GM19238 (cell line): ENCODE data around the gene GP1BA.
A peak's percentile ranks its signal among the peaks of the same experiment; 100 is the strongest.

Experiments used
- DNase-seq: peaks from one replicate; pipeline ENCODE4 v3.0.0; 2011; ENCODE audit warnings: low spot score; ENCODE audit not compliant: insufficient read length

Gene GP1BA

DNA sequence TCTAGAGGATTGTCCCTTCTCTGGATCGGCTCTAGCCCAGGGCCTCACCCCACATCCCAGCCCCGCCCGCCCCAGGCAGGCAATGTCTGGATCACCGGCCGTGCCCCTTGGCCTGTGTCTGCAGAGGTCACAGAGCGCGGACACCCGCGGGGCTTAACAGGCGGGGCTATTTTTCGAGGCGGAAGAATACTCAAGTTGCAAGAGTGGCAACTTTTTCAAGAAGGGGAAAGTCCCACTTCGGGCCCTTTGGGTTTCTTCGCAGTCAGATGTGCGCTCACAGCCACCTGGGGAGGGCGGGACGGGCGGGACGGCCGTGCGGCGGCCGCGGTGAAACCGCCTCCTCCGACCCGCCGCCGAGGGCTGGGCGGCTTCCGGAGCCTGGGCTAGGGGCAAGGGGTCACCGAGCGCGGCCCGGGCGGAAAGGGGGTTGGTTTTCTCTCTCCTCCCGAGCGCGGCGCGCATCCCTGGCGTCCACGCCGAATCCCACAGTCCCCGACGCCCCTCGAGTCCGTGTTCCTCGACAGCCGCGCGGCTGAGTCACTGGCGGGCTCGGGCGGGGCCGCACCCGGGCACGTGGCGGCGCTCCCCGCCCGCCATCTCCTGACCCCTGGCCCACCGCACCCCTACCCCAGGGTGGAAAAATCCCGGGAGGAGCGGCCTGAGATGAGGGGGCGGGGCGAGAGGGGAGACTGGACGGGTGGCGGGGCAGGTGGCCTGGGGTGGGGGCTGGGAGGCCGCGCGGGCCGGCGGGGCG lies 17.4 kb downstream of the GP1BA start:
- peak; percentile 84 for DNase-seq

DNA sequence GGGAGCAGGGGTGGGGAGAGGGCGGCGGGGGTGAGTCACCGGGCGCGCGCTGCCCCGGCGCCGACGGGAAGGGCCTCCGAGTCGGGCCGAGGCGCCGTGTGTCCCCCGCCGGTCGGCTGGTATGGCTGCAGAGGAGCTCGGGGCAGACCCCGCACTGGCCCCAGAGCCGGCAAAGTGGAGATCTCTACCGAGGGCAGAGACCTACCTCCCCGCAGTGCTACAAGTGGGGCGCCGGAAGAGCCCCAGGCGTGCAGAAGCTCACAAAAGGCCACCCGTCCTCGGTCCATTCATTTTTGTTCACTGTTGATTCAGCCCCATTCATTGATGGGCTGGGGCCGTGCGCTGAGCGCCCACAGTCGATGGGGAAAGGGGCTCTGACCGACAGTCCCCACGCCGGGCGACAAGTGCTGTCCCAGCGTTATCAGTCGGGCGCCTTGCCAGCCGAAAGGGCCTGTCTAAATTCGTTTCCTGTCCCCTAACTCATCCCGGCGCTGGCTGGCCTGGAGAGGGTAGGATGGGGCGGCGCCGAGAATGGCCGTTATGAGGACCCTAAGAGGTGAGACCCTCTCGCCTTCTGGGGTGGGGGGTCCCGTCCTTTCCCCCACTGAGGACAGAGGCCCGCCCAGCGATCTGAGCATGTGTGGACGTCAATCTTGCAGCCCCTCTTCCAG lies 18.1 kb downstream of the GP1BA start:
- DNase-seq, result no peak

DNA sequence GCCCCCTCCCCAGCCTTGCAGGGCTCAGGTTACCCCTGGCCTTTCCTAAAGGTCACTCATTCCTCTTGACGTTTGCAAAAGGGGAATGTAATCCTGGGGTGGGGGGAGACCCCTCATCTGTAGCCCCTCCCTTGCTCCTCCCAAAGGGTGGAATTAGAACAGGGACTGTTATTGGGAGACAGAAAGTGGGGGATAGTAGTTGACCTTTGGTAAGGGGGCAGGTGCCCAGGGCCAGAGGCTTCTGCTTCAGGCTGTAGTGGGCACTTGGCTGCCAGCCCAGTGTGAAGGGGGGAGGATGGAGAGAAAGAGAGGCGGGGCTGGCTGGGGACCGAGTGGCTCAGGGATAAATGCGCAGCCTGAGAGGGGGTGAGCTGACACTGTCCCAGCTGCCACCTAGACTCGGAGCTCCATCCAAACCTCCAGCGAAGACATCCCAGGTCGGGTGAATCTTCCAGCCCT lies 18.7 kb downstream of the GP1BA start, which contains the start of gene ENO3:
Gene ENO3, plus strand, starts transcription at position 374 of the 459 bp plus-strand sequence. CDS start 711 bp downstream, outside the sequence.
- DNase-seq, result no peak

DNA sequence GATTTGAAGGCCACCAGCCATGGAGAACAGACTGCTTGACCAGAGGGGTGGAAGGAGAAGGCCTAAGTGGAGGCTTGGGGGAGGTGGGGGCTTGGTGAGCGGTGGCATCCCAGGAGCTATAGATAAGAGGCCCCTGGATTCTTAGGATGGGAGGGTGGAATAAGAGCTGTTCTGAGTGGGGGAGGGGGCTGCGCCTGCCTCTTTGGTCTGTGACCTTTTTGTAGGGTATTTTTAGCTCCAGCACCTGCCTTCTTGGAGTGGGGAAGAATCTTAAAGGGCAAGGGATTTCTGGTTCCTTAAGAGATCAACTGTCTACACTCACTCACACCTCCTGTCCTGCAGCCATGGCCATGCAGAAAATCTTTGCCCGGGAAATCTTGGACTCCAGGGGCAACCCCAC lies 19.4 kb downstream of the GP1BA start:
- DNase-seq, result no peak

DNA sequence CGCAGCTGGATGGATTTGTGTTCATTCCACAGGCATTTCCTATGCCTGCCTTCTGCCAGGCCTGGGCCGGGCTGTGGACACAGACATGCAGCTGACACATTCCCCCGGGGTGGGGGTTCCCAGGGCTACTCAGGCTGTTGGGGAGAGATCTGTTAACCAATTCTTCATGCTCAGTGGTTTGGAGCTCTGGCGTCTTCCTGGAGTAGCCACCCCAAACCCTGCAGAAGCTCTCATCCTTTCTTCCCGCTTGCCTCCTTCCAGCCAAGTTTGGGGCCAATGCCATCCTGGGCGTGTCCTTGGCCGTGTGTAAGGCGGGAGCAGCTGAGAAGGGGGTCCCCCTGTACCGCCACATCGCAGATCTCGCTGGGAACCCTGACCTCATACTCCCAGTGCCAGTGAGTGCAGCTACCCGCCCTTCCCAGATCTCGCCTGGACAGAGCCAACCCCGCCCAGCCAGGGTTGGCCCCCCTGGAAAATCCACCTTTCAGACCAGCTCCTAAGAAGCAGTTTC lies 21.4 kb downstream of the GP1BA start:
- DNase-seq, result no peak

DNA sequence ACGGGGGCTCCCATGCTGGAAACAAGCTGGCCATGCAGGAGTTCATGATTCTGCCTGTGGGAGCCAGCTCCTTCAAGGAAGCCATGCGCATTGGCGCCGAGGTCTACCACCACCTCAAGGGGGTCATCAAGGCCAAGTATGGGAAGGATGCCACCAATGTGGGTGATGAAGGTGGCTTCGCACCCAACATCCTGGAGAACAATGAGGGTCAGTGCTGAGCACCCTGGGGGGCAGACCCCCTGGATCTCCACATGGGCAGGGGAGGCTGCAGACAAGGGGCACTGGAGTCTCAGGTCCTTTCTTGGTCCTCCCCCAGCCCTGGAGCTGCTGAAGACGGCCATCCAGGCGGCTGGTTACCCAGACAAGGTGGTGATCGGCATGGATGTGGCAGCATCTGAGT lies 23.0 kb downstream of the GP1BA start:
- DNase-seq, result no peak

DNA sequence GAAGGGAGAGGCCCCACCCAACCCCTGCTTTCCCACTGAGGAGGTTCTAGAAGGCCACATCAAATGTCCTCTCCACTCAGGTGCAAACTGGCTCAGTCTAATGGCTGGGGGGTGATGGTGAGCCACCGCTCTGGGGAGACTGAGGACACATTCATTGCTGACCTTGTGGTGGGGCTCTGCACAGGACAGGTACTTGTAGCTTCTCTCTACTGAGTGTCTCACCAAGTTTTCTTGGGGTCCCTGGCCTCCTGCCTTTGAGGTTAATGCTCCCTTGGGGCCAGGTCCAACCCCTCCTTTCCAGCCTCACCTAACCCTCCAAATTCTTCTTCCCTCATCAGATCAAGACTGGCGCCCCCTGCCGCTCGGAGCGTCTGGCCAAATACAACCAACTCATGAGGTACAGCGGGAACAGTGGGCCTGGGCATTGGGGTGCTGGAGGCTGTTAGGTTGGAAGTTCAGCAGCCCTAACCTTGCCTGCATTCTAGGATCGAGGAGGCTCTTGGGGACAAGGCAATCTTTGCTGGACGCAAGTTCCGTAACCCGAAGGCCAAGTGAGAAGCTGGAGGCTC lies 24.5 kb downstream of the GP1BA start:
- DNase-seq, result no peak

DNA sequence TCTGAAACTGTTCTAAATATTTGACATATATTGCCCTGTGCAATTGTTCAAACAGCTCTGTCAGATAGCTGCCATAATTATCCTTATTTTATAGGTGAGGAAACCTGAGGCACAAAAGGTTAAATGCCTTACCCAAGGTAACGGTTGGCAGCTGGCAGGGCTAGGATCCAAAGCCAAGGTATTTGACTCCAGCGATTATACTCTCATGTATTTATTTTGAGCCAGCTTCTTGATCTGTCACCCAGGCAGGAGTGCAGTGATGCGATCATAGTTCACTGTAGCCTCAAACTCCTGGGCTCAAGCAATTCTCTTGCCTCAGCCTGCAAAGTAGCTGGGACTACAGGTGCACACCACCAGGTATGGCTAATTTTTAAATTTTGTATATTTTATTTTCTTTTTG lies 26.0 kb downstream of the GP1BA start:
- DNase-seq, result no peak

DNA sequence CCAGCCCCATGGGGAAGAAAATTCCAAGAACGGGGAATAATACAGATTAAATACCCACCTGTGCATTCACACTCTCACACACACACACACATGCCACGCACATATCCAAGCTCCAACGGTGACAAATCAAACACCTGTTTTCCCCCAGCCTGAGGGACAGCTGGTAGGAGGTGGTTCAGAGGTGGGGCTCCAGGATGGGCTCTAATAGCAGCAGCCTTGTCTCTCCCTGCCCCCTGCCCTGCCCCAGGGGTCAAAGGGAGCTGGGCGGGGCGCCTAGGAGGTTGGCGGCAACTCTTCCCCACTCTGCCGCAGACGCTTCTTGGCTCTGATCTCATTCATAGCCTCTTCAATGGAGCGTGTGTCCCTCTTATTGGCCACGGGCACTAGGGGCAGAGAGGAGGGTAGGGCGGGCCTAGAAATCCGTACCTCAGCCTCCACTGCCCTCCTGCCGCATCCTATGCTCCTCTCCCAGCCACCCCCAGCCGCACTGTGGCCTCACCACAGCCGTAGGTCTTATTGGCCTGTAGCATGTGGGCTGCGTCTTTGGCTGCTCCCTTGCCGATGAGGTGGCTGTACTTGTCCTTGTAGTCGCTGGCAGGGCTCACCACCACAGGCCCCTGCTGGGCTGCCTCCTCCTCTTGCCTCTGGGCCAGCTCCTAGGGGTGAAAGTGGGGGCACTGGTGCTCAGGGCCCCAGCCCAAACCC lies 27.3 kb downstream of the GP1BA start:
- DNase-seq, result no peak

DNA sequence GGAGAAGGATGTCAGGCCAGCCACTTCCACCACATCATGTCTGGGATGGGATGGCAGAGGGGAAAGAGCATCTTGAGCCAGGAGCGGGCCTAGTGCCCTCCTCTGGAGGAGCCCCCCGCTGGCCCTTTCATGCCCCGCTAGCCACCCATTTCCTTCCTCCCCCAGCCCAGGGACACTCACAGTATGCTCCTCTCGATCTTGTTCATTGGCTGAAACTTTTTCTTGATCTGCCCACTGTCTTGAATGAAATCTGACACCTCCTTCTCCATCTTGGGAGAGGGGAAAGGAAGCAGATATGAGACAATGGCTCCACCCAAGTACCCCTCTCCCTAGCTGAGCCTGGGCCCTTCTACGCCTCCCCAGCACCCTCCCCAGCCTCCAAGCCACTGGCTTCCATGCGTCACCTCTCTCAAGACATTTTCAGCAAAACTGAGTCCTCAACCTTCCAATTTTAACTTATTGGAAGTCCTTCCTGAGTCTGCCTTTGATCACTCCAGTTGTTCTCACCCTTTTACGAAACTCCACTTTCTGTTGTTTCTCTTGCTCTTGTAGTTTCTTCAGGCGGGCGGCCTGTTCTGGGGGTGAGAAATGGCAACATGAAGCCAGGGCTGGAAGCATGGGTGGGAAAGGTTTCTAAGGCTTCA lies 28.3 kb downstream of the GP1BA start:
- DNase-seq, result no peak

DNA sequence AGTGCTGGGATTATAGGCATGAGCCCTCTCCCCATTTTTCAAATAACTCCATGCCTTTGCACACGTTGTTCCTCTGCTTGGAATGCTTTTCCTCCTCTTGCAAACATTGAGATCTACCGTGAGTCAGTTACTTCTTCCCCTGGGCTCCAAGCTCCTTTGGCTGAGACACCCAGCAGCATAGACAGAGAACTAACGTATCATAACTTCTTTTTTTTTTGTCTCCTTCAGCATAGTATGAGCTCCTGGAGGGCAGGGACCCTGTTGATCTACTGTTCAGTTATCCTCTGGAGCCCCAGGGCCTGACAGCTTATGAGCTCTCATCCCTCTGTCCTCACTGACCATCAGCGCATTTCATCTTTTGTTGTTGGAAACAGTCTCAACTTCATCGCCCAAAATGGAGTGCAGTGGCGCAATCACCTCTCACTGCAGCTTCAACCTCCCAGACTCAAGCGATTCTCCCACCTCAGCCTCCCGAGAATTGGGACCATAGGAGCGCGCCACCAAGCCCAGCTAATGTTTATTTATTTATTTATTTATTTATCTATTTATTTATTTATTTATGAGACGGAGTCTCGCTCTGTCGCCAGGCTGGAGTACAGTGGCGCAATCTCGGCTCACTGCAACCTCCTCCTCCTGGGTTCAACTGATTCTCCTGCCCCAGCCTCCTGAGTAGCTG lies 33.4 kb downstream of the GP1BA start:
- DNase-seq, result no peak

DNA sequence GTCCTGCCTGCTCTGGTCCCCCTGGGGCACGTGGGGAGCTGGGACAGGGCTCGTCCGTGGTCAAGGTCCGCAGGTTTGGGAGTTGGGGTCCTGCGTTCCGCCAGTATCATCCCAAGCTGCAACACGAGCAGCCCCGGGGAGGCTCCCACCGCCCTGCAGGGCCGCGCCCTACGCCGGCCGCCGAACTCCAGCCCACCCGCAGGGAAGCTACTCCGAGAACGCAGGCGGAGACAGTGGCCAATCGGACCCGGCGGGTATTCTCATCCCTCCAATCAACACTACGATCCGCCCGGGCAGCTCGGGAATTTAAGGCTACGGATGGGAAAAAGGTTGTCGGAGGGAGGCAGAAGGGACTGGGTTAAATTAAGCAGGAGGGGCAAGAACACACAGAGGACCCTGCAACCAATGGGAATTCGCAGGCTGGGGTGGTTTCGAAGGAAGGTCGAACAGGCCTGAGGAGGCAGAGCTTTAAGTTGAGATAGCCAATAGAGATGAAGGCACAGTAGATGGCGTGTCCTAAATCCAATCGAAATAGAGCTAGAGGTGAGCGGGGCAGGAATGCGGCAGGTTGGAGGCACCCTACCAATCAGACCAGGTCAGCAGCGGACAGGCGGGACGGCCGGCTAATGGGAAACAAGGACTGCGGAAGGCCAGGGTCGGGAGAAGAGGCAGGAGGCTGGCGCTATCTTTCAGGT lies 34.9 kb downstream of the GP1BA start:
- DNase-seq, result peak; percentile 97

DNA sequence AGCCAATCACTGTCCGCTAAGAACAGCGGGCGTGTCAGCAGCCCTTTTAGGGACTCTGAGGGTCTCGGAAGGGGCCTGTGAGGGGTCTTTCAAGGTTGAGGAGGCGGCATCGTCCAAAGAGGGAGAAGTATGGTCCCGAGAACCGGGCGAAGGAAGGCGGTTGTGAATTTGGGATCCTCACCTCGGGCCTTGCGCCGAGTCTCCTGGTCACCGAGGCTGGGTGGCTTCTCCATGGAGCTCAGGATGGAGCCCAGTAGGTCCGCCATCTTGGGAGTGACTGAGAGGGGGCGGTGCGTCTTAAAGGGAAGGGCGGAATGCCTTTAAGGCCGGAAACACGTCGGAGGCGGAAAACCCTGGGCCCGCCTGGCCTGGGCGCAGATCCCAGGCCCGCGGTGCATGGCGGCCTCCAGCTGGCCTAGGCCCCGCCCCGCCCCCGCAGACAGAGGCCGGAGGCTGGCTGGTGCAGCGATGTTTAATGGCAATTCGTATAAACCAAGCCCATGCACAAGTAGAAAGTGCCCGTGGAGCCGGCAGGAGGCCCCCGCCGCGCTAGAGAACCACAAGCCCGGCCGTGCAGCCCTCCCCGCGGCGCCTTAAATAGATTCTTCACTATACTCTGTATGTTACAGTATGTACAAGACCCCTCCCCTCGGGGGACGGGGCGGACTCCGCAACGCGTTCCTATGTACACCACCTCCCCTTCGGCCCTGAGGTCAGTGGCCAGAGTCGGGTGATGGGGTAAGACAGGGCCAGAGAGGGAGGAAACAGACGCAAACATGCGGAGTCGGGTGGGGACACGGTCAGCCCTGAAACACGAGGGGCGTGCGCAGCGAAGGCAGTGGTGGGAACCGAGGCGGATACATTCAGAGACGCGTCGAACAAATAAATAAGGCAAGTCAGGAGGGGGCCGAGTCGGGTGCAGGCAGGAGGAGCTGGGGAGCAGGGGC lies 35.7 kb downstream of the GP1BA start, which contains the start of gene SPAG7:
Gene SPAG7, minus strand, starts transcription at position 279 of the 947 bp plus-strand sequence. Its CDS starts 13 bp downstream, at position 266.
- DNase-seq, result peak; percentile 87

DNA sequence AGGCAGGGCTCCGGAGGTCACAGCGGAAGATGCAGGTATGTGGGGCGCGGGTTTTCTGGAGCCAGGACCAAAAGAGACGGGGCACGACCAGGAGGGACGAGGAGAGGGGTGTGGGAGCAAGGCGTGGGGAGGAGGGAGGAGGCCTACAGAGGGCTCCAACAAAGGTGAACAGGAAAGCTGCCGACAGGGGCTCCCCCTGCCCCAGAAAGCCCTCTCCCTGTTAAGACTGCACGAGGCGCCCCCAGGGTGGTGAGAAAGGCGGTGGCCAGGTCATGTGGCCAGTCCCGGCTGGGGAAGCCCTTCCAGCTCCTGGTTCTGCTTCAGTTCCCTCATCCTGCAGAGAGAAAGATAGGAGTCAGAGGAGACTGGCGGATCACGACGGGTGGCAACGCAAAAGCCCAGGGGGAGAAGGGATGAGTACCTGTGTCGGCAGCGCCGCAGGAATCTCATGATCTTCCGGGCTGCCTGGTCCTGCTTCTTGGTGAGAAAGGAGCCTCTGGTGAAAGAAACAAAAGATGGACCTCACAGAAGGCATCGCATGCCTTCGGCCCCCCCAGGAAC lies 36.5 kb downstream of the GP1BA start:
- DNase-seq, result no peak

DNA sequence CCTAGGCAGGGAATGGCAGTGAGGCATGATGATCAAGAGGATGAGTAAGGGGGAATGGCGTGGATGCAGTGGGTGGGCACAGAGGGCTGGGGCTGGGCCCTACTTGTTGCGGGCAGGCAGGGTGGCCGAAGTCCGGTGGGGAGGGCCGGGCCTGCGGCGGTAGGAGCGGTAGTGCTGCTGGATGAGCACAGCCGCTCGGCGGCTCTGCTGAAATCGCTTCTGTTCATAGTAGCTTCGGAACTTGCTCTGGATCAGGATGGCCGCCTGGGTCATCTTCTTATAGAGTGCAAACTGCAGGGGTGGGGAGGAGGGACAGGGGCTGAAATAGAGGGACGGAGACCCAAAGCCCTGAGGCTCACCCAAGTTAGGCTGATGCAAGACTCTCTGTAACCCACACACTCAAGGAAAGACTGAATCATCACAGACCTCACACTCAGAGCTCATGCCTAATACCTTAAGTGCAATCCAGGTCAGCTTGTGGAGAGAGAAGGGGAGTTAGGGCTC lies 37.0 kb downstream of the GP1BA start:
- no peak for DNase-seq

DNA sequence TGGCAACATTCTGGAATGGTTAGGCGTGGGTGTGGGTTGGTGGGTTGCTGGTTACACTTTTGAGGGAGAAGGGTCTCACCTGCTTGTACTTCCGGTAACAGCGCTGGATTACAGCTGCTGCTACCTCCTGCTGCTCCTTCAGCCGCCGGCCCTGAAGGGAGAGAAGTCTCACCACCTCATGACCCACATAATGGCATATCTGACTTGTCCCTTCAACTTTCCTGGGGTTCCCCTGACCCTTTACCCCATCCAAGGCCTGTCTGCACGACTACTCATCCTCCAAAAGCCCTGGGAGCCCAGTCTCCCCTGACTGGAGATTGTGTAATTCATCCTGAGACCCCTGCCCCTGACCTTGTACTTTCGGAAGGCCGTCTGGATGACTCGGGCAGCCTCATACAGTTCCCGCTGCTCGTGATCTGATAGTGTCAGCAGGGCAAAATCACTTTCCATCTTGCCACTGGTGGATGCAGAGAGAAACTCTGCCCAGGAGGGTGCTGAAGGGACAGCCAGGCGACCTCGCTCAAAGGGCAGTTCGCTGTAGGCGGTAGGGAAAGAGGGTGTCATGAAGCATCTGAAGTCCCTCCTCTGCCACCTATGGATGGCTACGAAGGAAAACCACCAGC lies 37.6 kb downstream of the GP1BA start:
- DNase-seq, result no peak

DNA sequence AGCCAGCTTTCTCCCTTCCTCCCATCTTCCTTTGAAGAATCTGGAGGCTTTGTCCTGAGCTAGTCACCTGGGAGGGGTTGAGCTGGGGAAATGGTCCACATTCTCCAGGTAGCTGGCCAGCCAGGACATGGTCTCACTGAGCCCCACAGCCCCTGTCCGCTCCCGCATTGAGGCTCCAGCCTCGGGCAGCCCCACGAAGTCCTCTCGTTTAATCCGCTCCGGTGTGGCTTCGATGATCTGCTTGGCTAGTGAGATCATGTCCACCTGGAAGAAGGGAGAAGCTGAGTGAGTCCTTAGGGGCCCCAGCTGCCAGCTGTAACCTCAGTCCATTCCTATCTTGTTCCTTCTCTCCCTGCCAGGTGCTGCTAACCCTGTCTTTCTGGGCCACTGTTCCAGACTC lies 38.2 kb downstream of the GP1BA start:
- DNase-seq, result no peak

DNA sequence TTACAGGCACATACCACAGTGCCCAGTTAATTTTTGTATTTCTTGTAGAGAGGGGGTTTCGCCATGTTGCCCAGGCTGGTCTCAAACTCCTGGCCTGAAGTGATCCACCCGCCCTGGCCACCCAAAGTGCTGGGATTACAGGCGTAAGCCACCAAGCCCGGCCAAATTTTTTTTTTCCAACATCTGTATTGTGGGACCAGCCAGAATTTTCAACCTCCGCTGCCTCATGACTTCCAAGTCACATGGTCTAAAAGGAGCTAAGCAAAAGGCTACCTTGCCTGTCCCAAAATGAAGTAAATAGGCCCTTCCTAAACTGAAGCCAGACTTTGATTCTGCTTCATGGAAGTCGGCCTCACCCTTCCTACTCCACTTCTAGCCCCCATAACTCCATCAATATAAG lies 39.7 kb downstream of the GP1BA start:
- DNase-seq, result no peak
